Heart left ventricle (tissue), 16 donors: ENCODE results near the gene CYBA. TPM values are rescaled to one million over a fixed set of nuclear protein-coding genes. Genes with fewer than 3 reads are reported as not detected.

Experiments
- ATAC-seq, 4 donors: fragments of 200-7000 bp; cut with Tn5 transposase; one replicate each; pipeline ENCODE4 v1.9.1; 2020 to 2022; ENCODE audit warnings: moderate library complexity in 4 of 4, mild to moderate bottlenecking in 3 of 4, moderate number of reproducible peaks in 1 of 4
- DNase-seq, 5 donors: peaks; one replicate each; pipeline ENCODE4 v3.0.0-alpha.2; 2020
- H3K27ac ChIP-seq, 12 donors: fragments of 200-600 bp; sonication (generic) in 4 of 12; one replicate each; pipeline versions ENCODE4 v1.5.0 to v1.8.0; 2016 to 2022; ENCODE audit warnings: mild to moderate bottlenecking in 2 of 12
- H3K27me3 ChIP-seq, 9 donors: fragments of 200-600 bp; sonication (generic) in 2 of 9; one replicate each; pipeline versions ENCODE4 v1.5.1 to v1.8.0; 2016 to 2022; ENCODE audit warnings: mild to moderate bottlenecking in 3 of 9
- H3K36me3 ChIP-seq, 9 donors: fragments of 200-600 bp; sonication (generic) in 2 of 9; one replicate each; pipeline versions ENCODE4 v1.5.0 to v1.8.0; 2018 to 2022; ENCODE audit warnings: mild to moderate bottlenecking in 2 of 9
- H3K4me1 ChIP-seq, 12 donors: fragments of 200-600 bp; sonication (generic) in 4 of 12; one replicate each; pipeline versions ENCODE4 v1.5.0 to v1.8.0; 2016 to 2022; ENCODE audit warnings: mild to moderate bottlenecking in 3 of 12
- H3K4me3 ChIP-seq, 12 donors: fragments of 200-600 bp; sonication (generic) in 4 of 12; one replicate each; pipeline versions ENCODE4 v1.5.0 to v1.8.0; 2017 to 2022; ENCODE audit warnings: mild to moderate bottlenecking in 9 of 12, moderate library complexity in 4 of 12
- H3K9me3 ChIP-seq, 12 donors: fragments of 200-600 bp; sonication (generic) in 4 of 12; one replicate each; pipeline versions ENCODE4 v1.5.0 to v1.8.0; 2016 to 2022; ENCODE audit warnings: mild to moderate bottlenecking in 1 of 12
- CTCF ChIP-seq, 12 donors: fragments of 200-600 bp; sonication (generic) in 4 of 12; IDR thresholded peaks; one replicate each; pipeline versions ENCODE4 v1.5.0 to v1.8.0; 2018 to 2022; ENCODE audit warnings: antibody characterized with exemption in 12 of 12, mild to moderate bottlenecking in 5 of 12
- POLR2A ChIP-seq, 2 donors: fragments of 450-650 bp; IDR thresholded peaks; one replicate each; pipeline ENCODE4 v1.6.1; 2017; ENCODE audit warnings: antibody characterized with exemption in 2 of 2, mild to moderate bottlenecking in 2 of 2, moderate library complexity in 2 of 2
- WGBS, 4 donors: extraction: QIAGEN DNeasy Blood & Tissue Kit in 2 of 4; methylation state at CpG; one replicate each; pipeline versions ENCODE4 v1.1.5 to v1.1.7; 2013 to 2018; 5-methylcytosine and 5-hydroxymethylcytosine counted together
- intact Hi-C, 10 donors: fragments of 100-400 bp; cut with DNase I; formaldehyde crosslinking; loops; one replicate each; pipeline versions ENCODE4 v1.11.1 to v1.14.2; 2022
- long read RNA-seq, 3 donors: library from polyadenylated mRNA; unstranded; transcript quantifications; one replicate each; pipeline ENCODE4 v2.0.0, GENCODE V29; 2020 to 2021
- polyA plus RNA-seq, 2 donors: library from polyadenylated mRNA; stranded (reverse); fragments of 200-250 nt; gene quantifications; one replicate each; pipeline ENCODE4 v1.2.3, GENCODE V29; 2013
- total RNA-seq, 9 donors: library from RNA; depleted of rRNA in 2 of 9; stranded (reverse); fragments of >200 nt in 2 of 9; fragmentation: NEBNext Ultra II Directional in 3 of 9; extraction: Animal tissue kit (Norgen Biotek cat#: 25700) in 3 of 9; gene quantifications; one replicate each; pipeline versions ENCODE4 v1.1.0 to v1.2.4, GENCODE V29; 2016 to 2023
- donor health status: ischemic (EF 13 %, LVEDD 7.1; RV severe dilation, severe dysfunction).
- donor health status: healthy with polysubstance abuse.
- donor health status: DM: no; HTN: yes; CAD: no.
- donor health status: DM: no; HTN: no; CAD: no.
- donor health status: ischemic (EF 25% LVEDD 6.9; RV normal size, moderate dysfunction).
- donor health status: ischemic (EF 25% LVEDD 5.7; RV mildly dilated, moderate dysfunction).
- donor health status: healthy.
- donor health status: DM: yes; HTN: yes; CAD: no.
- donor health status: ischemic (EF 35%, LVEDD 5.7; RV mildly dilated, moderate dysfunction).
- donor health status: nonischemic (EF 11% LVEDD 7.7; RV severe dilation, severe dysfunction).
- donor health status: DM: yes; HTN: yes; CAD: no.
- donor health status: PGD.
- donor health status: ischemic (EF 29% LVEDD 5.4; RV normal size, mild dysfunction).
- donor health status: nonischemic (EF 23%, LVEDD 6.1; RV moderate dilation, normal function).

Gene CYBA
- 100 to 1,000 TPM in 1 of 9 donors, 10 to 100 TPM in 8; 22.6 to 227 (median 34.4) TPM for total RNA-seq
- 10 to 100 TPM; 46.5 to 48.8 TPM for polyA plus RNA-seq
- long read RNA-seq, donor 1, transcript CYBA-201 (6 exons, 797 nt) = major isoform, 19 of 26 reads
- long read RNA-seq, donor 1, partial matches to known transcripts = 4 of 26 reads
- long read RNA-seq, donor 1, other reads (novel, unspliced or antisense) = 3 of 26 reads
- long read RNA-seq, donor 2 = 0 reads
- long read RNA-seq, donor 3, transcript CYBA-201 (6 exons, 797 nt) = major isoform, 12 of 19 reads
- long read RNA-seq, donor 3, partial matches to known transcripts = 3 of 19 reads
- long read RNA-seq, donor 3, other reads (novel, unspliced or antisense) = 4 of 19 reads

GRCh38 chr16:88650749-88651275 is at the start of gene CYBA:
CYBA (minus strand) TSS chr16:88651053; CDS start chr16:88651013, 40 bp downstream.
- Histone ChIP-seq H3K4me3 (peak within 1 kb of the TSS; percentile 51 to 91 (median 76)), H3K27me3 (no peaks in the 10 kb centered on the region), H3K9me3 (no peaks in the 10 kb centered on the region), H3K4me1 (peaks cover 0 to 49% (median 14%) of the 10 kb centered on the region in 12 donors), H3K27ac (peak within 1 kb of the TSS; percentile 17 to 94 (median 74)), H3K36me3 (peaks cover 0 to 51% (median 5%) of the 10 kb centered on the region in 9 donors)
- DNase-seq (peak; percentile 77 to 92 (median 84)), ATAC-seq (peak; percentile 80 to 91 (median 86))
- intact Hi-C loops = loop anchor here in 2 of 10 donors (5.0 kb wide), 2 partner anchors 51 to 54 kb away; no protein-coding TSS in a partner anchor
- 1 to 3% (median 1%) methylated on average over 6 to 41 of the region's 41 CpGs for WGBS, 4 donors
- TF ChIP-seq POLR2A (IDR thresholded peaks at IDR 0.05) (peak in 1 of 2 donors; percentile 30), CTCF (IDR thresholded peaks at IDR 0.05) (no peak)

DNA sequence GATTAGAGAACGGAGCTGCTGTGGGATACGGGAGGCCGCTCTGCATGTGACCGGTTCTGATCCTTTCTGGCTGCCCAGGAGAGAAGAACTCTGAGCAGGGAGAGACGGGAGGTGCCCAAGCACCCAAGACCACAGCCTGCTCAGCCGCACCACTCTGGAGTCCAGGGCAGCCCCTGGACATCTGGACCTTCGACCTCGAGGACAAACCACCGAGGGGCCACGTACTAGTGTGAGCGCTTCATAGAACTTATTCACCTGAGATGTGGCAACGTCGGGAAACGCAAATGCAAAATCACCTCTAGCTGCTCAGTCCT is 49.4 kb upstream of the CYBA start:
- TF ChIP-seq CTCF (IDR thresholded peaks at IDR 0.05) (no peak), POLR2A (IDR thresholded peaks at IDR 0.05) (no peak)
- DNase-seq (no peak), ATAC-seq (no peak)
- no peaks in the 10 kb centered on the region for H3K27me3 ChIP-seq
- WGBS, 4 donors = 79 to 81% (median 80%) methylated on average over 14 of the region's 14 CpGs
- H3K9me3 ChIP-seq = no peaks in the 10 kb centered on the region
- intact Hi-C loops = loop anchor here in 3 of 10 donors (5.0 to 10.0 kb wide), 3 partner anchors 48 to 245 kb away; partner anchors contain the start of genes CYBA (in 1 of the 3) and ZFPM1 (in 1 of the 3)
- H3K36me3 ChIP-seq = peaks cover 0 to 47% (median 39%) of the 10 kb centered on the region in 9 donors
- H3K27ac ChIP-seq = peak overlapping the region in 10 of 12 donors; percentile 54 to 97 (median 76)
- H3K4me3 ChIP-seq = peak overlapping the region in 4 of 12 donors; percentile 20 to 99 (median 32)
- H3K4me1 ChIP-seq = peaks cover 4 to 63% (median 46%) of the 10 kb centered on the region in 12 donors

DNA sequence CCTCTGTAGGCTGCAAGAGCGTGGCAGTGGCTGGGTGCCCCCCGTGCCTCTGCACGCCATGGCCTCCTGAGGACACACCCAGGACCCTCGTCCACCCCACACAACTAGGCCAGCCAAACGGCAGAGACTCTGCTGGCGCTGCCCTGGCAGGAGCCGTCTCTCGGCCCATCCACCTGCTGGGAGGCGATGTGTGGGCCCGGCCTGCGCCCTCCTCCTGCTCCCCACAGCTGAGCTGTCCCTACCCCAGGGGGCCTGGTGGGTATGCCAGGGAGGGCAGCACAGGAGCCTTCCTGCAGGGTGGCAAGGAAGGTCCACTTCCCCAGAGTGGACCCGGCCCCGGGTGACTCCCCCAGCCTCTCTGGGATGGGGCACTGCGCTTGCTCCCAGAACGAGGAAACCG is 48.3 kb upstream of the CYBA start:
- WGBS, 4 donors = 93 to 100% (median 95%) methylated on average over 3 to 16 of the region's 16 CpGs
- peak overlapping the region in 1 of 12 donors; percentile 97 for H3K27ac ChIP-seq
- intact Hi-C loops = loop anchor here in 1 of 10 donors (5.0 kb wide), 1 partner anchor 107 kb away; no protein-coding TSS in a partner anchor
- DNase-seq (no peak), ATAC-seq (no peak)
- no peaks in the 10 kb centered on the region for H3K9me3 ChIP-seq
- H3K27me3 ChIP-seq = no peaks in the 10 kb centered on the region
- H3K36me3 ChIP-seq = peaks cover 0 to 47% (median 39%) of the 10 kb centered on the region in 9 donors
- TF ChIP-seq CTCF (IDR thresholded peaks at IDR 0.05) (no peak), POLR2A (IDR thresholded peaks at IDR 0.05) (no peak)
- no peak overlapping the region for H3K4me3 ChIP-seq
- peaks cover 4 to 52% (median 35%) of the 10 kb centered on the region in 12 donors for H3K4me1 ChIP-seq

DNA sequence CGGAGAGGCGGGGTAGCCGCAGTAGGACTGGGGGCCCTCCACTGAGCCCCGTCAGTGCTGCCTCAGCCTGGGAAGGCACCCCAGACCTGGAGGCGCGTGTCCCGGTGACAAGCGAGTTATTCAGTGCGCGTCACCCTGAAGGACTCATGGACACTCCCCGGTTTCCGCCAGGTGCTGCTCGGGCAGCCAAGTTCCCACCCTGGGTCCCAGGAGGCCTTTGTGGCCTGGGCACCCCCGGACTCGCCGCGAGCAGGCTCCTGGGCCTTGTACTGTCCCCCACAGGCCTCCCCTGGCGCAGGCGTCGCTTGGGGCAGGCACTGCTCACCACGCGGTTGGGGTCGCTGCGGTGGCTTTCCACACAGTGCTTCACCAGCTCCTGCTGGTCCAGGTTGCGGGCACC is 47.8 kb upstream of the CYBA start:
- WGBS, 4 donors = 89 to 95% (median 94%) methylated on average over 23 to 25 of the region's 25 CpGs
- ATAC-seq = no peak
- Histone ChIP-seq H3K36me3 (peaks cover 0 to 47% (median 39%) of the 10 kb centered on the region in 9 donors), H3K9me3 (no peaks in the 10 kb centered on the region), H3K4me1 (peaks cover 4 to 46% (median 30%) of the 10 kb centered on the region in 12 donors), H3K27ac (no peak overlapping the region), H3K4me3 (no peak overlapping the region), H3K27me3 (no peaks in the 10 kb centered on the region)
- intact Hi-C loops = loop anchor here in 1 of 10 donors (5.0 kb wide), 1 partner anchor 106 kb away; no protein-coding TSS in a partner anchor
- no peak for DNase-seq
- TF ChIP-seq POLR2A (IDR thresholded peaks at IDR 0.05) (no peak), CTCF (IDR thresholded peaks at IDR 0.05) (no peak)
